Left colon (tissue), 2 donors: ENCODE results near the gene ATP8B3. TPM values are rescaled to one million over a fixed set of nuclear protein-coding genes. Genes with fewer than 3 reads are reported as not detected.

Experiments used
- ATAC-seq: fragments of 200-7000 bp; cut with Tn5 transposase; one replicate; pipeline ENCODE4 v1.9.1; 2020; ENCODE audit warnings: mild to moderate bottlenecking, moderate library complexity
- DNase-seq, 2 donors: peaks; one replicate each; pipeline ENCODE4 v3.0.0-alpha.2; 2020
- intact Hi-C, 2 donors: fragments of 100-400 bp; cut with DNase I in 1 of 2; cut with micrococcal nuclease in 1 of 2; formaldehyde crosslinking; loops; one replicate each; pipeline versions ENCODE4 v1.11.2 to v1.14.0; 2022; cut with DNase I, micrococcal nuclease
- long read RNA-seq: library from polyadenylated mRNA; unstranded; transcript quantifications from one replicate; pipeline ENCODE4 v2.0.0, GENCODE V29; 2021
- total RNA-seq, 2 donors: library from RNA; stranded (reverse); fragmentation: NEBNext Ultra II Directional; extraction: Animal tissue kit (Norgen Biotek cat#: 25700); gene quantifications; one replicate each; pipeline ENCODE4 v1.2.1, GENCODE V29; 2021
- donor health status: DM: no; HTN: no; CAD: no.
- donor health status: DM: yes; HTN: yes; CAD: no.

The ATP8B3 gene
- total RNA-seq, result under 1 TPM; 0.52 to 0.84 TPM
- long read RNA-seq, partial matches to known transcripts, result 0 of 1 reads
- long read RNA-seq, other reads (novel, unspliced or antisense), result 1 of 1 reads

DNA sequence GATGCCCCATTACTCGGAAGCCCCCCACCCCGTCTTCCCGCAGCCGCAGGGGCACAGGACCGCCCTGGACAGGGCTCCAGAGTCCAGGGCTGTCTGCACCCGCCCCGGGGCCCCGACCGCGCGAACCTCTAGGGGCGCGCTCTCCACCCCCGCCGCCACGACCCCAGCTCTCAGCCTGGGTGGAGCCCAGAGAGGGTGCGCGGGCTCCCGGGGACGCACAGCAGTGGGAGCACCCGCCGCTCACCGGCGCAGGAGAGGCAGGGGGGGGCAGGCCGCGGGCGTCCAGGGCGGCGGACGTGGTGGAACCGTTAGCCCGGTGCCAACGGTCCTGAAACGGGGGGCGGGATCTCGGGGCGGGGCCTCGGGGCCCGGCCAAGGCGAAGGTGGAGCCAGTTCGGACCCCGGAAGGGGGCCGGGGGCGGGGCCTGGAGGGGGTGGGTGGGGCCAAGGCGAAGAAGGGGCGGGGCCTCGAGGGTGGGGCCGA, at the start of gene ATP8B3:
Gene ATP8B3, minus strand, starts transcription at position 335 of the 484 bp plus-strand sequence. CDS start 540 bp downstream, outside the sequence.
- intact Hi-C loops, result no loop called here
- no peak for DNase-seq
- ATAC-seq, result no peak

- ATAC-seq (no peak), DNase-seq (peak in 1 of 2 donors; percentile 35)
- intact Hi-C loops, result no loop called here
These were observed 49.5 kb upstream of the ATP8B3 start for GRCh38 chr19:1861599-1862031.

GRCh38 chr19:1860821-1861598, 48.9 kb upstream of the ATP8B3 start:
- DNase-seq, result peak; percentile 33 to 44
- ATAC-seq, result no peak
- intact Hi-C loops, result no loop called here

DNA sequence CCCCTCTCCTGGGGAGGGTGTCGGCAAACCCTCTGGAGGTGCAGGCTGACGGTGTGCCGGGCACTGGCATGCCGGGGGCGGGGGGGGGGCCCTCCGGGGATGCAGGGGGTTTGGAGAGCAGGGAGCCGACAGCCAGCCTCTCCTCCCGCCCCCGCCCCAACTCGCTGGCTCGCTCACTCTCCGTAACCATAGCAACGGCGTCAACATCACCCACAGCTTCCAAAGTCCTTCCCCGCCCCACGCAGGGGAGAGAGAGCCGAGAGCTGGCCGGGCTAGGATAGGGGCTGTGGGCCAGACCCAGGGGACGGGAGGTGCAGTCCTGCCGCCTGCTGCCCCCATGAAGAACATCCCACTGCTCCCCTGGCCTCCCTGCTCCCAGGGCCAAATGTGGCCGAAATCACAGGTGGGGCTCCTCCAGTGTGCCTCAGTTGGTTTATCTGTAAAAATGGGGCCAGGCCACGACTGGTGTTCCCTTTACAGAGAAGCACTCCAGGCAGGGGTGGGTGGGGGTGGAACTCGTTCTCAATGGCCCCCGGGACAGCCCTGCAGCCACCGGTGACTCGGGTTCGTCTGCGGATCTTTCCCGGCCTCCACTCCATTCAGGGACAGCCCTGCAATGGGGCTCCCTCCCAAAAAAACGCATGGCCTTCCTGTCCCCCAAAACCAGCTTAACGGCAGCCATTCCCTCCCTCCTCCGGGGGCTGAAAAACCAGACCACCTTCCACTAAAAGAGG, 48.1 kb upstream of the ATP8B3 start:
- intact Hi-C loops, result no loop called here
- peak; percentile 78 to 83 for DNase-seq
- ATAC-seq, result no peak

GRCh38 chr19:1859331-1859781, 47.3 kb upstream of the ATP8B3 start:
- DNase-seq (peak in 1 of 2 donors; percentile 56), ATAC-seq (no peak)
- intact Hi-C loops, result no loop called here

GRCh38 chr19:1858412-1859081, 46.5 kb upstream of the ATP8B3 start:
- ATAC-seq (no peak), DNase-seq (no peak)
- intact Hi-C loops, result no loop called here

- intact Hi-C loops, result no loop called here
- peak; percentile 88 to 92 for DNase-seq
- ATAC-seq, result peak; percentile 41
These were observed 45.7 kb upstream of the ATP8B3 start for GRCh38 chr19:1857648-1858326.

GRCh38 chr19:1856698-1857603, 44.9 kb upstream of the ATP8B3 start:
- intact Hi-C loops, result no loop called here
- peak; percentile 95 for DNase-seq
- ATAC-seq, result peak; percentile 66

- no peak for DNase-seq
- intact Hi-C loops, result no loop called here
- no peak for ATAC-seq
These were observed 44.2 kb upstream of the ATP8B3 start for GRCh38 chr19:1856345-1856697.

DNA sequence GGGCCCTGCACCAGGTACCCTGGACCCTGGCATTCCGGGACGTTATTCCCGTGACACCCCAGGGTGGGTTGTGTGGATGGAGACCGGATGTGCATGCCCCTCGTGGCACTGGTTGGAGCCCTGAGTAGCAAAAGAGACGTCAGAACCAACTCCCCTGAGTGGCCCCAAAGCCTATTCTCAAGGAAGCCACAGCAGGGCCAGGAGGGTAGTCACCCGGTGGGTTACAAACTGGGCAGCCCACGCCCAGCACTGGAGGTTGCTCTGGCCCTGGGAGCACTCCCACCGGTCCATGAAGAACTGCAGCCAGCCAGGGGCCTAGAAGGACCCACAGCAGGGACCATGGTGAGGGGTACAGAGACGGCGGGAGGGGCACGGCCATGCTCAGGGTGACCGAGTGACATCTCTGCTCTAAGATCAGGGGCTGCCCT, 43.8 kb upstream of the ATP8B3 start:
- no peak for DNase-seq
- ATAC-seq, result peak; percentile 1

DNA sequence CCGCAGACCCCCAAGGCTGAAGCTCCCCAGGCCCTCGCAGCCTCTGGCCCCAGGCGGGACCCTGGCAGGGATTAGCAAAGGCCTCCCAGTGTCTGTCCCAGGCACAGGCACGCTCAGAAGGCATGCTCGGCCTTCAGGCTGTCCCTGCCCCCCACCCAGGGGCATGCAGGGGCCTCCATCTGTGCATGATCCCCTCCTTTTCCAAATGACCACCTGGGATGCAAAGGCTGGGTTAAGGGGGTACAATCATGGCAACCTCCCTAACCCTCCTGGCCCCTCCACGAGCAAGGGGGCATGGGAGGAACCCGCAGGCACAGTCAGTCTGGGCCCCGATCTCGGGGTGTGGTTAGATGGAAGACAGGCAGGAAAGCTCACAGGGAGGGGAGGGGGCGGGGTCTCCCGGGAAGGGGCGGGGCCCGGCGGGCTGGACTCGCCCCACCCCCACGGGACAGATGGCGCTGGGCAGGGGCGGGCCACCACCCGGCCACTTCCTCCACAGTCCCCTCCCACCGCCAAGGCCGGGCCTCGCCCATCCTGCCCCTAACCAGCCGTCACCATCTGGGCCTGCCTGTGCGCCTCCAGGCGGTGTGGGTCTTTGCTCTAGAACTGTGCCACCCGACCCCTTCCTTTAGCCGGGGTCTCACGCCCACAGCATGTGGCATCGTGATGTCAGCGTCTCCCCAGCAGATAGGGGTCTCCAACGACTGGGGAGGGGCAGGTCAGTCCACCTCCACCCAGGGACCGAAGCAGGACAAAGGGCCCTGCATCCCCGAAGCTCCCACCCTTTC, 43.2 kb upstream of the ATP8B3 start:
- DNase-seq, result peak; percentile 94 to 95
- intact Hi-C loops, result no loop called here
- ATAC-seq, result peak; percentile 65

More for the DNA sequence above, 43.8 kb upstream of the ATP8B3 start:
- intact Hi-C loops, result no loop called here

GRCh38 chr19:1854542-1855039, 42.5 kb upstream of the ATP8B3 start:
- DNase-seq, result peak; percentile 59 to 65
- intact Hi-C loops, result no loop called here
- no peak for ATAC-seq

- DNase-seq (peak in 1 of 2 donors; percentile 52), ATAC-seq (no peak)
- intact Hi-C loops, result no loop called here
These were observed 42.0 kb upstream of the ATP8B3 start for GRCh38 chr19:1854039-1854541.

DNA sequence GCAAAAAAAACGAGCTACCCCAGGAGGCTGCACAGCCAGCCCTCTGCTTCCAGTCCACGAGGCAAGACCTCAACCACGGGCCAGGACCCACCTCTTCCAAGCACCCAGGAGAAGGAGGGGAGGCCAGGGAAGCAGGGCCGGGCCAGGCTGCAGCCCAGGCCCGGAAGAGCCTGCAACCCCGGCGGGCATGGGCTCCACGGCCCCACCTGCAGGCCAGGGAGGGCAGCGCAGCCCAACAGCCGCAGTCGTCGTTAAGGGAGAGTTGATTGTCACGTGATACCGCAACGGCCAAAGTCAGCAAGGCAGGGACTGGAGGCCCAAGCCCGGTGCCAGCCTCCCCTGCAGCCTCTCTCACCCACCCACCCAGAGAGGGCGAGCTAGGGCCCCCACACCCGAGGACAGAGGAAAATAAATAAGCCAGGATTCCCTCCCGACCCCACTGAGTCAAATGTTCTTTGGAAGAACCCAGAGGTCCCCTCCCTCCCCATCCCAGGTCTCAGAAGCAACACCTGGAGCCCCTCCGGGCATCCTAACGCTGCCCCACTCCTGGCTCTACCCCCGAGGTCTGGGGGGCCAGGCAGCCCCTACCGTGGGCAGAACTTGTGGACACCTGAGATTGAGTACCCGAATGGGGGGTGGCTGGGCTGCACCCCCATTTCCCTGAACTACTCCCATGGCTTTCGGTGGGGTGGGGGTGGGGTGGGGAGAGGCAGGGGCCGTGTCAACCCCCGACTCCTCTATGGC, 41.4 kb upstream of the ATP8B3 start:
- ATAC-seq, result peak; percentile 30
- intact Hi-C loops, result no loop called here
- DNase-seq, result peak; percentile 85 to 90

GRCh38 chr19:1852581-1853128, 40.6 kb upstream of the ATP8B3 start:
- ATAC-seq (no peak), DNase-seq (peak in 1 of 2 donors; percentile 48)
- intact Hi-C loops, result no loop called here
